IPS DF 4.7 (cell line): Measurements from ENCODE around the gene USP49.

ENCODE experiments used
- DNase-seq: peaks from one replicate; pipeline ENCODE4 v3.0.0-alpha.2; 2013; ENCODE audit warnings: low spot score; ENCODE audit errors: extremely low read depth

USP49 gene

GRCh38 chr6:41759106-41759904 lies 135.9 kb downstream of the USP49 start:
- DNase-seq = no peak

- DNase-seq = no peak
Observed at GRCh38 chr6:41758641-41759035, 136.5 kb downstream of the USP49 start.

GRCh38 chr6:41757931-41758640 lies 137.1 kb downstream of the USP49 start:
- DNase-seq = no peak

GRCh38 chr6:41757271-41757670 lies 137.9 kb downstream of the USP49 start:
- DNase-seq = no peak

- DNase-seq = no peak
Observed at GRCh38 chr6:41756354-41756753, 138.8 kb downstream of the USP49 start.

- no peak for DNase-seq
Observed at GRCh38 chr6:41755895-41756294, 139.3 kb downstream of the USP49 start.

GRCh38 chr6:41750374-41750773 lies 144.8 kb downstream of the USP49 start:
- DNase-seq = no peak

- no peak for DNase-seq
Observed at GRCh38 chr6:41748542-41748941, 146.6 kb downstream of the USP49 start.

- DNase-seq = no peak
Observed at GRCh38 chr6:41748102-41748477, 147.1 kb downstream of the USP49 start.

- DNase-seq = no peak
Observed at GRCh38 chr6:41747256-41748101, 147.7 kb downstream of the USP49 start, which contains the start of gene PGC. TSS of gene PGC (minus strand) at chr6:41747397. CDS start at chr6:41747334, 63 bp downstream.

GRCh38 chr6:41746107-41746506 lies 149.1 kb downstream of the USP49 start:
- DNase-seq = no peak

GRCh38 chr6:41744236-41744787 lies 150.9 kb downstream of the USP49 start:
- DNase-seq = no peak

GRCh38 chr6:41743406-41744235 lies 151.6 kb downstream of the USP49 start:
- DNase-seq = no peak

GRCh38 chr6:41741625-41742490 lies 153.3 kb downstream of the USP49 start:
- no peak for DNase-seq

GRCh38 chr6:41740366-41741162 lies 154.6 kb downstream of the USP49 start:
- no peak for DNase-seq
